Stomach (tissue), 4 donors: ENCODE results near the gene MPP1.

Experiments
- EP300 ChIP-seq: sonication (generic); formaldehyde crosslinking; IDR thresholded peaks from one replicate; pipeline ENCODE4 v1.6.1; 2017; ENCODE audit warnings: antibody characterized with exemption
- POLR2A ChIP-seq, 4 donors: fragments of 450-650 bp; IDR thresholded peaks; one replicate each; pipeline ENCODE4 v1.6.1; 2016; ENCODE audit warnings: antibody characterized with exemption in 4 of 4, control low read depth in 2 of 4, mild to moderate bottlenecking in 1 of 4, moderate library complexity in 1 of 4
- TF ChIP-seq, protein P1 (sequence below), 7 experiments: fragments of 450-650 bp in 4 of 7; fragments of 200-600 bp in 3 of 7; sonication (generic) in 3 of 7; IDR thresholded peaks; one replicate each; pipeline ENCODE4 v1.5.1; 2016 to 2019; ENCODE audit warnings: antibody characterized with exemption in 7 of 7, control low read depth in 2 of 7, mild to moderate bottlenecking in 1 of 7

DNA sequence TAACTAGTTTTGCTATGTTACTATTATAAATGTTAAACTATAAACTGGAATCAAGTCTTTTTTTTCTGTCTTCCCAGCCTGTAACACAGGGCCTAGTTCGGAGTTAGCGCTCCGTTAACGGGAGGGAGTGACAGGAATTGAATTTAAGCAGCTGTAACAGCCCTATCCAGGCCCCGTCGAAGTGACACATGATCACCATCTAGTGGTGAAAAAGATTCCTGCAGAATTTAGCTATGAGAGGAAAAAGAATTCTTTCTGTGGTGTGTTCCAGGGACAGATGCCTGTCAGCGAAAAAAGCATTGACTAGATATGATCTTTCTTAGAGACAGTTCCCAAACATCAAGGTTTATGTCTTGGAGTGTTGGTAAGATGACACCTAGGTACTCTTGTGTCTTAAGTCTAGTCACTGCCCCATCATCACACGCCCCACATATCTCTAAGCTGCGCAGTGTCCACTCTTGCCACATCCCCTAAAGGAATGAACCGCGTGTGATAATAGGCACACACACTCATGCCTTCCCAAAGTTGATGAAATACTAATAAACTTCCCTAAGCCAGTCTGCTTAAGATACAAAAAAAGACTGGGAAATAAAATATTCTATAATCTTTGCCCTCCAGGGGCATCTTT lies 56.5 kb downstream of the MPP1 start:
- no peak for TF ChIP-seq EP300
- TF ChIP-seq, protein P1, sequence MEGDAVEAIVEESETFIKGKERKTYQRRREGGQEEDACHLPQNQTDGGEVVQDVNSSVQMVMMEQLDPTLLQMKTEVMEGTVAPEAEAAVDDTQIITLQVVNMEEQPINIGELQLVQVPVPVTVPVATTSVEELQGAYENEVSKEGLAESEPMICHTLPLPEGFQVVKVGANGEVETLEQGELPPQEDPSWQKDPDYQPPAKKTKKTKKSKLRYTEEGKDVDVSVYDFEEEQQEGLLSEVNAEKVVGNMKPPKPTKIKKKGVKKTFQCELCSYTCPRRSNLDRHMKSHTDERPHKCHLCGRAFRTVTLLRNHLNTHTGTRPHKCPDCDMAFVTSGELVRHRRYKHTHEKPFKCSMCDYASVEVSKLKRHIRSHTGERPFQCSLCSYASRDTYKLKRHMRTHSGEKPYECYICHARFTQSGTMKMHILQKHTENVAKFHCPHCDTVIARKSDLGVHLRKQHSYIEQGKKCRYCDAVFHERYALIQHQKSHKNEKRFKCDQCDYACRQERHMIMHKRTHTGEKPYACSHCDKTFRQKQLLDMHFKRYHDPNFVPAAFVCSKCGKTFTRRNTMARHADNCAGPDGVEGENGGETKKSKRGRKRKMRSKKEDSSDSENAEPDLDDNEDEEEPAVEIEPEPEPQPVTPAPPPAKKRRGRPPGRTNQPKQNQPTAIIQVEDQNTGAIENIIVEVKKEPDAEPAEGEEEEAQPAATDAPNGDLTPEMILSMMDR (IDR thresholded peaks at IDR 0.05): peak in 5 of 7 experiments; percentile 34 to 68 (median 65)
- no peak for TF ChIP-seq POLR2A (IDR thresholded peaks at IDR 0.05)
